ENCODE measurements around the gene UBE2D2. TPM values are rescaled to one million over a fixed set of nuclear protein-coding genes. Genes with fewer than 3 reads are reported as not detected.

UBE2D2 gene
- total RNA-seq, 2 experiments from 2014 or later: 145 to 239 TPM

DNA sequence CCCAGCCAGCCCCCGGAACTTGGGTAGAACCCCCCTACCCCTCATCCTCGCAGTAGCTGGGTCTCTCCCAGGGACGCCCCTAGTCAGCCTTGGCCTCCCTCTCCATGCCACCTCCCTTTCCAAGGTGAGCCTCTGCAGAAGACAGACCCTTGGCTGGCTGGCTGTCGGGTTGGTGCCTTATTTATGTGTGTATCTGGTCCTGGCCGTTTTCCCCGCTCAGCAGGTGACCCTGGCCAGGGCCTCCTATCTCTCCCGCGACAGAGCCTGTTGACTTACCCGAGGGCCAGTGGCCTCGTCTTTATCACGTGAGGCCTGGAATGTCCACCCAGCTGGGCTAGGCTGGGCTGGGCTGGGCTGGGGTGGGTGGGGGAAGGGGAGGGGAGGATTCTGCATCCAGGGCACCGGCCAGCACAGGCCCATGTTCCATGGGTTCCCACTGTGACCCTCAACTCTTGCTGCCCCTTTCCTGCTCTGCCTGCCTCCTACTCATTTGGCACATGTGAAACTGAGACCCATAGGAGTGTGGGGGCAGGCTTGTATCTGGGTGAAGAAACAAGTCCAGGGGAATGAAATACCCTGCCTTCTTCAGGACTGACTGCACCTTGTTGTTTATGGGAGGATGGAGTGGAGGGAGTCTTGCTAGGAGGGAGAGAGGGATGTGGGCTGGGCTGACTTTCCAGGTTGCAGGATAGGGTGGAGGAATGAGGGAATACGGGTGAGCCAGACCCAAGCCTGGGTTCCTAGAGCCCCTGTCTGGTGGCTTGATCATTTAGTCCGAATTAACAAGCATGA lies 90.1 kb downstream of the UBE2D2 start:
- BruUV-seq (replicated peaks): no TSS peak
- H3K4me2 ChIP-seq (ENCODE audit: low read length): peak overlapping the region; percentile 98
- H2AFZ ChIP-seq (ENCODE audit: low read length): no peak overlapping the region
- H3K9me3 ChIP-seq (ENCODE audit: low read length): no peaks in the 10 kb centered on the region
- CTCF ChIA-PET (ENCODE audit: unreplicated experiment): interaction anchor here (1.9 to 3.1 kb wide), 2 partner anchors 13 to 16 kb away, joined by 5 to 20 read pairs; no protein-coding TSS in a partner anchor
- no peak for DNase-seq (ENCODE audit: low spot score)
- H4K20me1 ChIP-seq (ENCODE audit: insufficient read depth, low read length): peaks cover 19% of the 10 kb centered on the region; the same call in 1 of the 2 replicates
- H3K9me2 ChIP-seq (ENCODE audit: insufficient read depth, low read length): no peaks in the 10 kb centered on the region
- POLR2A ChIA-PET: interaction anchor here (0.6 to 8.9 kb wide), 7 partner anchors 9 to 260 kb away, joined by 3 to 73 read pairs (median 5); no protein-coding TSS in a partner anchor
- no peak for TF ChIP-seq EZH2phosphoT487 (IDR thresholded peaks at IDR 0.05; ENCODE audit: borderline replicate concordance, low read depth, low read length)
- TF ChIP-seq, protein P1, sequence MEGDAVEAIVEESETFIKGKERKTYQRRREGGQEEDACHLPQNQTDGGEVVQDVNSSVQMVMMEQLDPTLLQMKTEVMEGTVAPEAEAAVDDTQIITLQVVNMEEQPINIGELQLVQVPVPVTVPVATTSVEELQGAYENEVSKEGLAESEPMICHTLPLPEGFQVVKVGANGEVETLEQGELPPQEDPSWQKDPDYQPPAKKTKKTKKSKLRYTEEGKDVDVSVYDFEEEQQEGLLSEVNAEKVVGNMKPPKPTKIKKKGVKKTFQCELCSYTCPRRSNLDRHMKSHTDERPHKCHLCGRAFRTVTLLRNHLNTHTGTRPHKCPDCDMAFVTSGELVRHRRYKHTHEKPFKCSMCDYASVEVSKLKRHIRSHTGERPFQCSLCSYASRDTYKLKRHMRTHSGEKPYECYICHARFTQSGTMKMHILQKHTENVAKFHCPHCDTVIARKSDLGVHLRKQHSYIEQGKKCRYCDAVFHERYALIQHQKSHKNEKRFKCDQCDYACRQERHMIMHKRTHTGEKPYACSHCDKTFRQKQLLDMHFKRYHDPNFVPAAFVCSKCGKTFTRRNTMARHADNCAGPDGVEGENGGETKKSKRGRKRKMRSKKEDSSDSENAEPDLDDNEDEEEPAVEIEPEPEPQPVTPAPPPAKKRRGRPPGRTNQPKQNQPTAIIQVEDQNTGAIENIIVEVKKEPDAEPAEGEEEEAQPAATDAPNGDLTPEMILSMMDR (conservative IDR thresholded peaks at IDR 0.05; ENCODE audit: low read length): no peak
- intact Hi-C loops (cut with micrococcal nuclease; ENCODE audit: unreplicated experiment): no loop called here
- peak overlapping the region; percentile 89 for H3K27ac ChIP-seq (ENCODE audit: low read depth, low read length, poor library complexity, severe bottlenecking)
- peak overlapping the region; percentile 94 for H3K4me3 ChIP-seq (ENCODE audit: low read depth, low read length, poor library complexity, severe bottlenecking)
- H3K36me3 ChIP-seq (ENCODE audit: insufficient read depth, low read length): peaks cover 3% of the 10 kb centered on the region; the same call in 1 of the 2 replicates
- H3K79me2 ChIP-seq (ENCODE audit: insufficient read depth, low read depth, low read length): peaks cover 76% of the 10 kb centered on the region
- peaks cover 66% of the 10 kb centered on the region for H3K4me1 ChIP-seq (ENCODE audit: insufficient read depth, low read length, poor library complexity, severe bottlenecking)

DNA sequence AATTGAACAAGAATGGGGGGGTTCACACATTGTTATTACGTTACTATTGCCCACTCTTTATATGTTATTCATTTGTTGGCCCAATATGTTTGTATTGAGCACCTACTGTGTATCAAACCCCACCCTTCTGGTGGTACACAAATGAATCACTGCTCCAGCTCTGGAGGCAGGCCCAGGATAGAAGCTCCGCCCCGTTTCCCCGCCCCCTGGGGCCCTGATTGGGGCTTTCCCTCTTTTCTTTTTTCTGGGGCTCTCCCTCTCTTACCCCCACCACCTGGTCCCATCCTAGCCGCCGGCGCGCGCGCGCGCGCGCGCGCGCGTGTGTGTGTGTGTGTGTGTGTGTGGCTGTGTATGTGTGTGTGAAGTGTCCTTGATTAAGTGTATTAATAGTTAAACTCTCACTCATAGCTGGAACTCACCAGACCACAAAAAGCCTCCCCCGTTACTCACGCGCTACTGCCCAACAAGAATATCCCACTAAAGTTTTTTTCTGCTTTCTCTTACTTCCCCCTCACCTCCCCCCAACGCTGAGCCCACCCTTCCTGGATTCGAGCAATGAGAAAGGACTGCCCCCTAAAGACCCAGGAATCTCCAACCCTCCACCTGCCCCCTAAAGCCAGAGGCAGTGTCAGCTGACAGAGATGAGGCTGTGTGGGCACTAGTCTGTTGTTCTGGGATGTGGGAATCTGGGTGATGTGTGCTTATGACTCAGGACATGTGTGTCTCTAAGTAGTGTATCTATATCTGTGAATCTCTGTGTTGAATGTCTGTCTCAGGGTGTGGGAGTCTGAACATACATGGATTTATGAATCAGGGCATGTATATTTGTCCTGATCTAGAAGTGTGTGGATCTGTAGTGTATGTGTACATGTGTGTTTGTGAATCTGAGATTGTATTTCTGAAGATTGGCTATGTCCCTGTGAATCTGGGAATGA lies 91.0 kb downstream of the UBE2D2 start:
- peak overlapping the region; percentile 94 for H3K4me3 ChIP-seq (ENCODE audit: low read depth, low read length, poor library complexity, severe bottlenecking)
- TF ChIP-seq EZH2phosphoT487 (IDR thresholded peaks at IDR 0.05; ENCODE audit: borderline replicate concordance, low read depth, low read length): no peak
- TF ChIP-seq, protein P1 (conservative IDR thresholded peaks at IDR 0.05; ENCODE audit: low read length): no peak
- CTCF ChIA-PET (ENCODE audit: unreplicated experiment): interaction anchor here (0.5 to 3.1 kb wide), 2 partner anchors 17 to 57 kb away, joined by 3 to 20 read pairs; no protein-coding TSS in a partner anchor
- intact Hi-C loops (cut with micrococcal nuclease; ENCODE audit: unreplicated experiment): no loop called here
- H3K36me3 ChIP-seq (ENCODE audit: insufficient read depth, low read length): peaks cover 7% of the 10 kb centered on the region; the same call in 1 of the 2 replicates
- H3K9me3 ChIP-seq (ENCODE audit: low read length): no peaks in the 10 kb centered on the region
- H3K27ac ChIP-seq (ENCODE audit: low read depth, low read length, poor library complexity, severe bottlenecking): peak overlapping the region; percentile 89
- no peak overlapping the region for H2AFZ ChIP-seq (ENCODE audit: low read length)
- H3K79me2 ChIP-seq (ENCODE audit: insufficient read depth, low read depth, low read length): peaks cover 85% of the 10 kb centered on the region
- TSS peak; percentile 46 for BruUV-seq (replicated peaks)
- peaks cover 72% of the 10 kb centered on the region for H3K4me1 ChIP-seq (ENCODE audit: insufficient read depth, low read length, poor library complexity, severe bottlenecking)
- peak overlapping the region; percentile 98 for H3K4me2 ChIP-seq (ENCODE audit: low read length)
- H3K9me2 ChIP-seq (ENCODE audit: insufficient read depth, low read length): no peaks in the 10 kb centered on the region
- H4K20me1 ChIP-seq (ENCODE audit: insufficient read depth, low read length): peaks cover 20% of the 10 kb centered on the region; the same call in 1 of the 2 replicates
- POLR2A ChIA-PET: interaction anchor here (0.6 to 8.9 kb wide), 7 partner anchors 8 to 517 kb away, joined by 3 to 73 read pairs (median 4); no protein-coding TSS in a partner anchor
- DNase-seq (ENCODE audit: low spot score): peak; percentile 87
